GM10266 (cell line): Measurements from ENCODE around the gene DIP2C.

Experiments used
- DNase-seq: peaks from one replicate; pipeline ENCODE4 v3.0.0; 2012; ENCODE audit errors: extremely low spot score
- TF ChIP-seq, protein P1 (sequence below): IDR thresholded peaks from 2 replicates; pipeline ENCODE4 v1.5.1; 2012; ENCODE audit warnings: mild to moderate bottlenecking, low read depth; ENCODE audit not compliant: control insufficient read depth, insufficient read depth; ENCODE audit errors: missing control alignments

The DIP2C gene

GRCh38 chr10:508726-509125, 180.7 kb downstream of the DIP2C start:
- TF ChIP-seq, protein P1, sequence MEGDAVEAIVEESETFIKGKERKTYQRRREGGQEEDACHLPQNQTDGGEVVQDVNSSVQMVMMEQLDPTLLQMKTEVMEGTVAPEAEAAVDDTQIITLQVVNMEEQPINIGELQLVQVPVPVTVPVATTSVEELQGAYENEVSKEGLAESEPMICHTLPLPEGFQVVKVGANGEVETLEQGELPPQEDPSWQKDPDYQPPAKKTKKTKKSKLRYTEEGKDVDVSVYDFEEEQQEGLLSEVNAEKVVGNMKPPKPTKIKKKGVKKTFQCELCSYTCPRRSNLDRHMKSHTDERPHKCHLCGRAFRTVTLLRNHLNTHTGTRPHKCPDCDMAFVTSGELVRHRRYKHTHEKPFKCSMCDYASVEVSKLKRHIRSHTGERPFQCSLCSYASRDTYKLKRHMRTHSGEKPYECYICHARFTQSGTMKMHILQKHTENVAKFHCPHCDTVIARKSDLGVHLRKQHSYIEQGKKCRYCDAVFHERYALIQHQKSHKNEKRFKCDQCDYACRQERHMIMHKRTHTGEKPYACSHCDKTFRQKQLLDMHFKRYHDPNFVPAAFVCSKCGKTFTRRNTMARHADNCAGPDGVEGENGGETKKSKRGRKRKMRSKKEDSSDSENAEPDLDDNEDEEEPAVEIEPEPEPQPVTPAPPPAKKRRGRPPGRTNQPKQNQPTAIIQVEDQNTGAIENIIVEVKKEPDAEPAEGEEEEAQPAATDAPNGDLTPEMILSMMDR, result no peak
- DNase-seq, result no peak

DNA sequence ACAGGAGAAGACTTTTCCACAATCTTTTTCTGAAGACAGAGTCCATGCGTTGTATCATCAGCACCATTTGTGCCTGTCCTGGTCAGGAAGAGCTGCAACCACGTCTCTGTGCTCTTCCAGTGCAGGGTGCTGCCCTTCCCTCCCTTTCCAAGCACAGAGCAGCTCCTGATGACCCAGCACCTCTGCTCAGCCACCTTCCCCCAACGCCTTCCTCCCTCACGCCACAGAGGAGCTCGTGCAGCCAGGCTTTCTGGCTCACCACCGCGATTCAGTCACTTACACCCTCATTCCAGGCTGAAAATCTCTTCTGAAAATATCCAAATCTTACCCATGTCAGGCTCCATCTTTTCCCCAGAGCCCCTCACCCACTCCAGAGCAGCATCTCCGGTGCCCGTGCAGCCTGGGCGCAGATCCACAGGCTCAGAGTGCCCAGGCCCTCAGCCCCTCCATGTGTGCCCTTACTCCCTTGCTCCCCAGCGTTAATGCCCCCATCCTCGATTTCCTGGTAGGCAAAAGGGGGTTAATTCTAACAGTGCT, 181.5 kb downstream of the DIP2C start:
- TF ChIP-seq, protein P1, result no peak

GRCh38 chr10:507355-507699, 182.1 kb downstream of the DIP2C start:
- DNase-seq, result no peak
- TF ChIP-seq, protein P1, result no peak

More for the DNA sequence above, 181.5 kb downstream of the DIP2C start:
- no peak for DNase-seq

- TF ChIP-seq, protein P1, result no peak
- DNase-seq, result no peak
Observed at GRCh38 chr10:506451-507354, 182.8 kb downstream of the DIP2C start.

GRCh38 chr10:505419-505818, 184.0 kb downstream of the DIP2C start:
- DNase-seq, result no peak
- TF ChIP-seq, protein P1, result no peak

- TF ChIP-seq, protein P1, result no peak
- DNase-seq, result no peak
Observed at GRCh38 chr10:504806-505205, 184.7 kb downstream of the DIP2C start.

DNA sequence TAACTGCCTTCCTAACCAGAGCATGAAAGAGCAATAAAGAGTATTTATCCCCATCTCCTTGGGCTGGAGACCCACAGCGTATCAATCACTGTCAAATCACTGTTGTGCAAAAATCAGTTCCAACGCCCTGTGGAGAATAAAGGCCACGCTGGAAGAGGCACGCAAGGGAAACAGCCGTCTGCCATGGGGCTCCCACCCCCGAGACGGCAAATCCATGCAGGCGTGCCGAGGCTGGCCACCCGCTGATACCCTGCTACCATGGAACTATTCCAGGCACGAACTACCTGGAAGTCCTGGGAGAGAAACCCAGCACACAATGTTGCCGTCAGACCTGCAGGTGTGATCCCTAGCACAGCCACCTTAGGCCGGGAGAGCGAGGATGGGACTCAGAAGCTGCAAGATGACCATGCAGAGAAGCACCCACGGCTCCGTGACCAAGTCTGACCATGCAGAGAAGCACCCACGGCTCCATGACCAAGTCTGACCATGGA, 185.3 kb downstream of the DIP2C start:
- TF ChIP-seq, protein P1, result no peak

More for the DNA sequence above, 185.3 kb downstream of the DIP2C start:
- no peak for DNase-seq
